ENCODE measurements around the gene KRT9.
"Not testable (repeated sequence)": the region's sequence is repeated elsewhere in the genome, so short reads cannot be mapped to it uniquely, and the experiment has no call there.

Gene KRT9

GRCh38 chr17:41542786-41543185 is 29.1 kb downstream of the KRT9 start:
- not testable (repeated sequence) for FAIRE-seq

- FAIRE-seq = no peak
Observed at GRCh38 chr17:41542357-41542756, 29.5 kb downstream of the KRT9 start.

GRCh38 chr17:41540921-41541625 is 30.8 kb downstream of the KRT9 start:
- no peak for FAIRE-seq

GRCh38 chr17:41539979-41540701 is 31.7 kb downstream of the KRT9 start:
- no peak for FAIRE-seq

GRCh38 chr17:41539071-41539492 is 32.8 kb downstream of the KRT9 start:
- no peak for FAIRE-seq

- FAIRE-seq = no peak
Observed at GRCh38 chr17:41538565-41538991, 33.3 kb downstream of the KRT9 start.

- no peak for FAIRE-seq
Observed at GRCh38 chr17:41537990-41538389, 33.9 kb downstream of the KRT9 start.

GRCh38 chr17:41537614-41537954 is 34.3 kb downstream of the KRT9 start:
- no peak for FAIRE-seq

- no peak for FAIRE-seq
Observed at GRCh38 chr17:41536741-41537613, 34.9 kb downstream of the KRT9 start.

- FAIRE-seq = no peak
Observed at GRCh38 chr17:41535764-41536481, 35.9 kb downstream of the KRT9 start.

- FAIRE-seq = no peak
Observed at GRCh38 chr17:41534899-41535546, 36.8 kb downstream of the KRT9 start.

- no peak for FAIRE-seq
Observed at GRCh38 chr17:41533613-41534012, 38.2 kb downstream of the KRT9 start.

GRCh38 chr17:41532947-41533570 is 38.8 kb downstream of the KRT9 start:
- no peak for FAIRE-seq

- FAIRE-seq = no peak
Observed at GRCh38 chr17:41531993-41532392, 39.9 kb downstream of the KRT9 start.

GRCh38 chr17:41530062-41531048 is 41.5 kb downstream of the KRT9 start:
- no peak for FAIRE-seq

GRCh38 chr17:41529491-41529915 is 42.4 kb downstream of the KRT9 start:
- FAIRE-seq = no peak

GRCh38 chr17:41528959-41529353 is 42.9 kb downstream of the KRT9 start:
- FAIRE-seq = no peak

- FAIRE-seq = no peak
Observed at GRCh38 chr17:41527063-41528023, 44.5 kb downstream of the KRT9 start.

- FAIRE-seq = no peak
Observed at GRCh38 chr17:41524261-41524660, 47.6 kb downstream of the KRT9 start.
